HG02623 (cell line): ENCODE data around the gene CYP2A13.
"Not testable (repeated sequence)": the region's sequence is repeated elsewhere in the genome, so short reads cannot be mapped to it uniquely, and the experiment has no call there.

Experiments used
- ATAC-seq: cut with Tn5 transposase; IDR thresholded peaks from one replicate; pipeline ENCODE4 v1.9.1; 2021; ENCODE audit warnings: moderate library complexity; ENCODE audit not compliant: unreplicated experiment

Gene CYP2A13, protein sequence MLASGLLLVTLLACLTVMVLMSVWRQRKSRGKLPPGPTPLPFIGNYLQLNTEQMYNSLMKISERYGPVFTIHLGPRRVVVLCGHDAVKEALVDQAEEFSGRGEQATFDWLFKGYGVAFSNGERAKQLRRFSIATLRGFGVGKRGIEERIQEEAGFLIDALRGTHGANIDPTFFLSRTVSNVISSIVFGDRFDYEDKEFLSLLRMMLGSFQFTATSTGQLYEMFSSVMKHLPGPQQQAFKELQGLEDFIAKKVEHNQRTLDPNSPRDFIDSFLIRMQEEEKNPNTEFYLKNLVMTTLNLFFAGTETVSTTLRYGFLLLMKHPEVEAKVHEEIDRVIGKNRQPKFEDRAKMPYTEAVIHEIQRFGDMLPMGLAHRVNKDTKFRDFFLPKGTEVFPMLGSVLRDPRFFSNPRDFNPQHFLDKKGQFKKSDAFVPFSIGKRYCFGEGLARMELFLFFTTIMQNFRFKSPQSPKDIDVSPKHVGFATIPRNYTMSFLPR

DNA sequence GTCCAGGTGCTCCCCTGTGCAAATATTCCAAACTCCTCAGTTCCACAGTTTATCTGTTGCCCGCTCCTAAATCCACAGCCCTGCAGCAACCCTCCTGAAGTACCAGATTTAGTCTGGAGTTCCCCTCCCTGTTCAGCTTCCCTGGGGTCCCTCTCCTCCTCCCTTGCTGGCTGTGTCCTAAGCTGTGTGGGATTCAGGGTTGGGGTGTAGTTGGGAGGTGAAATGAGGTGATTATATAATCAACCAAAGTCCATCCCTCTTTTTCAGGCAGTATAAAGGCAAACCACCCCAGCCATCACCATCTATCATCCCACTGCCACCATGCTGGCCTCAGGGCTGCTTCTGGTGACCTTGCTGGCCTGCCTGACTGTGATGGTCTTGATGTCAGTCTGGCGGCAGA is at the start of gene CYP2A13:
TSS of gene CYP2A13 (plus strand) at position 301 of the 400 bp plus-strand sequence. CDS start at position 322, 21 bp downstream.
- ATAC-seq, result no peak

DNA sequence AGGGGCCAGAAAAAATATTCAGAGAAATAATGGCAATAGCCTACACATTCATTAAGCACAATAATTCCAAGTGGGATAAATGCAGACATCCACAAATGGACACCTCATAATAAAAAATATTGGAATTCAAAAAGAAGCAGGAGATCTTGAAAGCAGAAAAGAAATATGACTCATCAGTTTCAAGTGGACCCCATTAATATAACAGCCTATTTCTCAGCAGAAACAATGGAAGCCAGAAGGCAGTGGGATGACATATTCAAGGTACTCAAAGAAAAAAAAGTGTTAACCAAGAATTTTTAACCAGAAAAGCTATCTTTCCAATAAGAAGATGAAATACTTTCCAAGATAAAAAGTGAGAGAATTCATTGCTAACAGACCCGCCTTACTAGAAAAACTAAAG is 48.4 kb upstream of the CYP2A13 start:
- ATAC-seq, result no peak

DNA sequence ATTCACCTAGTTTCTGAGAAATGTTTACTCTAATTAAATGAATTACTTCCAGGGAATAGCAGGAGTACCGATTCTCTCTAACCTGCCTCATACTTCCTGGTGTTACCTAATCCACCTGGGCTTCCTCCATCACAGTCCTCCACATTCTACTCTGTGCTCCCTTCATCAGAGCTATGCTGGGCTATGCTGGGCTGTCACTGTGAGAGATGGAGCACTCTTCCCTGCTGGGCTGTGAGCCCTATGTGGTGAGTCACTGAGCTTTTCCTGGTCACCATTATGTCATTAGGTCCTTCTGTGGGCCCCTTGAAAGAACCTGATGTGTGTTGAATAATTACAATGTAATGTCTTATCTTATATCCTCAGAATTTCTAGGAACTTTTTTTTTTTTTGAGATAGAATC is 43.2 kb upstream of the CYP2A13 start:
- not testable (repeated sequence) for ATAC-seq

DNA sequence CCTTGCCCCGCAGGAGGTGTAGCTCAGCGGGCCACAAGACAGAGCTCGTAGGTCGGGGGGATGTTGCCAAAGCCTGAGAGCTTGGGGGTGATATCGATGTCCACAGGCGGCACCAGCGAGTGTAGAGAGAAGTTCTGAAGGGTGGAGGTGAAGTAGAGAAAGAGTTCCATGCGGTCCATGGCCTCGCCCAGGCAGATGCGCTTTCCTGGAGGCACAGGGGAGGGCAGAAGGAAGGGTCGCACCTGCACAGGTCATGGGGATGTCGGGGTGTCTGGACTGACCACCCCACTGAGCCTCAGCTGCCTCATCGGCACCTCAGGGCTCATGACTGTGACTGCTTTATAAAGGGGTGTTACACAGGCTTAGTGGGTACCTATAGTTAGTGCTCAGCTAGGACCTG is 37.8 kb upstream of the CYP2A13 start:
- ATAC-seq, result no peak

DNA sequence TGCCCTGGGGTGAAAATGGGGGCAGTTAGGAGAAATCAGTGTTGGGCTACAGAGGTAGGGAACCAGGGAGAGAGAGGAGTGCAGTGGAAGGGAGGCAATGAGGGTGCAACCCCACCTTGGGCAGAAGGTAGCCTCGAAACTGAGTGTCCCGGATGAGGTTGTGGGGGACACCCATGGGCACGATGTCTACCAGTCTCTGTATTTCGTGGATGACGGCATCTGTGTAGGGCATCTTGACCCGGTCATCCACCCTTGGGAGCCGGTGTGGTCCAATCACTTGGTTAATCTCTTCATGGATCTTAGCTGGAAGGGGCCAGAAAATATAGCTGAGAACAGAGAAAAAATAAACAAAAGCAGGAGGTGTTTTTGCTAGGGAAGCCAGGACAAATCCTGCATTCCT is 36.1 kb upstream of the CYP2A13 start:
- not testable (repeated sequence) for ATAC-seq

DNA sequence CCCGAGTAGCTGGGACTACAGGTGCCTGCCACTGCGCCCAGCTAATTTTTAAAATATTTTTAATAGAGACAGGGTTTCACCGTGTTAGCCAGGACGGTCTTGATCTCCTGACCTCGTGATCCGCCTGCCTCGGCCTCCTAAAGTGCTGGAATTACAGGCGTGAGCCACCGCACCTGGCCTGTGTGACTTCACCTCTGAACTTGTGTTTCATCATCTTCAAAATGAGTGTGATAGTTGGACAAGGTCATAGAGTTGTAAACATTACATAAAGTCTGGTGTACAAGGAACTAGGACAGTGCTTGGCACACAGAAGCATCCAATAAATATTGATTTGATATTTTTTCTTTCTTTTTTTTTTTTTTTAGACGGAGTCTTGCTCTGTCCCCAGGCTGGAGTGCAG is 34.9 kb upstream of the CYP2A13 start:
- not testable (repeated sequence) for ATAC-seq

DNA sequence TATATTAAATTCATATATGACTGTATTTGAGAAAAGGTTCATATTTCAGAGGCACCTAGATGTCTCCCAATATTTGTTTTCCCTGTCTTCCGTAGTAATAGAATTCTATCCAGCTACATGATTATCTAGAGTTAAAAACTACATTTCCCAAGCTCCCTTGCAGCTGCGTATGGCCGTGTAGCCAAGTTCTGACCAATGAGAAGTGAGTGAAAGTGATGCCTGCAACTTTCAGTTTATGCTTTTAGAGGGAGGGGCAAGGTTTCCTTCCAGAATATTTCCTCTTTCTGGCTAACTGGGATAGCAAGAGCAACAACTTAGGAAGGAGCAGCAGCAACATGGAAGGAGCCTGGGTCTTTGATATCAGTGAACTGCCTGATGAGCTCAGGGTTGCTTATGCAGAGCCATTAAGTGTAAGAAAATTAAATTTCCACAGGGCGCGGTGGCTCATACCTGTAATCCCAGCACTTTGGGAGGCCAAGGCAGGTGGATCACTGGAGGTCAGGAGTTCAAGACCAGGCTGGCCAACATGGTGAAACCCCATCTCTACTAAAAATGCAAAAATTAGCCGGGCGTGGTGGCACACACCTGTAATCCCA is 23.2 kb upstream of the CYP2A13 start:
- ATAC-seq, result no peak

DNA sequence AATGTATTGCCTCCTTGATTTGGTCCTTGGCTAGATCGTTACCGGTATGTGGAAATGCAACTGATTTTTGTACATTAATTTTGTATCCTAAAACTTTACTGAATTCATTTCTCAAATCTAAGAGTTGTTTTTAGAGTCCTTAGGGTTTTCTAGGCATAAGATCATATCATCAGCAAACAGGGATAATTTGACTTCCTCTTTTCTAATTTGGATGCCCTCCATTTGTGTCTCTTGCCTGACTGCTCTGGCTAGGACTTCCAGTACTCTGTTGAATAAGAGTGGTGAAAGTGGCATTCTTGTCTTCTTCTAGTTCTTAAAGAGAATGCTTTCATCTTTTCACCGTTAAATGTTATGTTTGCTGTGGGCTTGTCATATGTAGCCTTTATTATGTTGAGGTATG is 12.0 kb upstream of the CYP2A13 start:
- ATAC-seq, result no peak

DNA sequence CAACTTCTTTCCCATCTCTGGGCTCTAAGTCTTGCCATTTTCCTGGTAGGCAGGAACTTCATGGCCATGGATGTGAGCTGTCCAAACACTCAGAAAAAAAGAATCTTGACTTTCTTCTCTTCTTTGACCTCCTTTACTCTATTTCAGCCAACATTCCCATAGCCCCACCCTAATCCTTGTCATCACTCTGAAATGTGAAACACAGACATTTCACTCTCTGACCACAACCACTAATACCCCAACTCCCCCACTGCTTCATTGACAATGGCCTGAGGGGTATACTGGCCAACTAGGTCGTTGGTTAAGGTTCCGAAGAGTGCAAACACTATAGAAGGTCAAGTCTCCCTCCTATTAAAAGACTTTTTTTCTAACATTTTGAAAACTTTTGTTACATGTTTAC is 4.7 kb upstream of the CYP2A13 start:
- no peak for ATAC-seq

DNA sequence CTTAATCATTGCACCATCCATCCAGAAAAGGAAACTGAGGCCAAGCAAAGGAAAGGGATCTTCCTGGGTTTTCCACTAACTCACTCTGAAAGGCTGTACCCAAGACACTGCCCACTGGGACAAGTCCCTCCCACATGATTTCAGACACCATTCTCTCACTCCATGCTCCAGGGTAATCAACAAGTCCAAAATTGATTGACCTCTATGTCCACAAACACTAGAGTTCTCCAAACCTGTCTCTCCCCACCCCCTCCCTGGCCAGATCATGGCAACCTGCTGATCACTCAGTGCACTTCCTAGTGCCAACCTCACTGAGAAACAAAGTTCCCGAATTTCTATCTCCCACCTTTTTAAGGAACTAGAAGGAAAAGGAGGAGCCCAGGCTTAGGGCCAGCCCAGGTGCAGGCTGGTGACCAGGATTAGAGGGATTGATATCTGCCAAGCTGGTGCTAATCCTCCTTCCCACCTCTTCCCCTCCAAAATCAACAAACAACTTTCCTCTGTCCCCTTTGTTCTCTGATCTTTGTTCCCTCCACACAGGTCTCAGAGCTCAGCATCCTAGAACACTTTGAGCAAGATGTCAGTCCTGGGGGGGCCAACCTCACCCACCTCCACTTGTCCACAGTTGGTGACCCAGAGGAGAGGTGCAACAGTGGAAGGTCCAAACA is 2.4 kb upstream of the CYP2A13 start:
- no peak for ATAC-seq

DNA sequence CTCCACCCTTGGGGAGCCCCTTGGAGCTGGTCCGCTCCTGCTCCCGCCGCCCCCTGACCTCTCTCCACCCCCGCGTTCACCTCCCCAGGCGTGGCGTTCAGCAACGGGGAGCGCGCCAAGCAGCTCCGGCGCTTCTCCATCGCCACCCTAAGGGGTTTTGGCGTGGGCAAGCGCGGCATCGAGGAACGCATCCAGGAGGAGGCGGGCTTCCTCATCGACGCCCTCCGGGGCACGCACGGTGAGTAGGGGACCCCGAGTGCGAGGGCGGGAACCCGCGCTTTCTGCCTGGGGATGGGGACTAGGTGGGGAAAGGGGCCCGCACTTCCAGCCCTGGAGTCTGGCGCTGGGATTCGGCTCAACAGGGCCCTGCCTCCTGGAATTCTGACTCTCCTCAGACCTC is 1.7 kb downstream of the CYP2A13 start:
- ATAC-seq, result no peak

DNA sequence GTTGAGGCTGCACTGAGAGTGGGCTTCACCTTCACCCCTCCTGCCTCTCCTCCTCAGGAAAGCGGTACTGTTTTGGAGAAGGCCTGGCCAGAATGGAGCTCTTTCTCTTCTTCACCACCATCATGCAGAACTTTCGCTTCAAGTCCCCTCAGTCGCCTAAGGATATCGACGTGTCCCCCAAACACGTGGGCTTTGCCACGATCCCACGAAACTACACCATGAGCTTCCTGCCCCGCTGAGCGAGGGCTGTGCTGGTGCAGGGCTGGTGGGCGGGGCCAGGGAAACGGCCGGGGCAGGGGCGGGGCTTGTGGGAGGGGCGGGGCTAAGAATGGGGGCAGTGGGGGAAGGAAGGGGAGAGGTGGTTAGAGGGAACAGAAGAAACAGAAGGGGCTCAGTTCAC is 7.5 kb downstream of the CYP2A13 start:
- ATAC-seq, result no peak

DNA sequence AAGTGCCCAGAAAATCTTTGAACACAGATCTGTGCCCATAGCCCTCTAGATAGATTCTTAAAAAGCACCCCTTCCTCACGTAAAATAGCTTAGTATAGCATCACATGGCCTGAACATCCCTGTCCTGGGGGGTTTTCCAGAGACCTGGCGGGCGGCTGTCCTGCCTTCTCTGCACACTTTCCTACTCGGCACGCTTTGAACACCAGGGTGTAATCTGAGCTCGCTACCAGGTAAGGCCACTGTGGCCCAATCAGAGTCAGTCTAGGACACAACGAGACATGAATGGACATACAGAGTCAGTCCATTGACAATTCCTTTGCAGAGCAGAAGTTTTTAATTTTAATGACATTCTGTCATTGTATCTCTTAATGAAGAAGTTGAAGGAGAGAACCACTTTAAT is 8.1 kb downstream of the CYP2A13 start:
- ATAC-seq, result no peak

DNA sequence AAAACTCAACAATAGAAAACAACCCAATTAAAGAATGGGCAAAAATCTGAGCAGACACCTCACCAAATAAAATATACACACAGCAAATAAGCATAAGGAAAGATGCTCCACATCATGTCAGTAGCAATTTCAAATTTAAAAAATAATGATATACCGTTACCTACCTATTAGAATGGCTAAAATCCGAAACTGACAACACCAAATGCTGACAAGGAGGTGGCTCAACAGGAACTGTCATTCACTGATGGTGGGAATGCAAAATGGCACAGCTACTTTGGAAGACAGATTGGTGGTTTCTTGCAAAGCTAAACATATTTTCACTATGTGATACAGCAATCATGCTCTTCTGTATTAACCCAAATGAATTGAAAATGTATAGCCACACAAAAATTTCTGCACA is 9.1 kb downstream of the CYP2A13 start:
- no peak for ATAC-seq

DNA sequence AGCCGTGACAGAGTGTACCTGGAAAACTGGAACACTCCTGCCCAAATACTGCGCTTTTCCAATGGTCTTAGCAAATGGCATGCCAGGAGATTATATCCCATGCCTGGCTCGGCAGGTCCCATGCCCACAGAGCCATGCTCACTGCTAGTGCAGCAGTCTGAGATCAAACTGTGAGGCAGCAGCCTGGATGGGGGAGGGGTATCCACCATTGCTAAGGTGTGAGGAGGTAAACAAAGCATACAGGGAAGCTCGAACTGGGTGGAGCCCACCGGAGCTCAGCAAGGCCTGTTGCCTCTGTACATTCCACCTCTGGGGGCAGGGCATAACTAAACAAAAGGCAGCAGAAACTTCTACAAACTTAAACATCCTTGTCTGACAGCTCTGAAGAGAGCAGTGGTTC is 10.5 kb downstream of the CYP2A13 start:
- ATAC-seq, result no peak

DNA sequence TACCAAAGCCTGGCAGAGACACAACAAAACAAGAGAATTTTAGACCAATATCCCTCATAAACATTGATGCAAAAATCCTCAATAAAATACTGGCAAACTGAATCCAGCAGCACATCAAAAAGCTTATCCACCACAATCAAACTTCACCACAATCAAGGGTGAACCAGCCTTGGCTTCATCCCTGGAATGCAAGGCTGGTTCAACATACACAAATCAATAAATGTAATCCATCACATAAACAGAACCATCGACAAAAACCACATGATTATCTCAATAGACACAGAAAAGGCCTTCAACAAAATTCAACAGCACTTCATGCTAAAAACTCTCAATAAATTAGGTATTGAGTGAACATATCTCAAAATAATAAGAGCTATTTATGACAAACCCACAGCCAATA is 14.0 kb downstream of the CYP2A13 start:
- ATAC-seq, result not testable (repeated sequence)

DNA sequence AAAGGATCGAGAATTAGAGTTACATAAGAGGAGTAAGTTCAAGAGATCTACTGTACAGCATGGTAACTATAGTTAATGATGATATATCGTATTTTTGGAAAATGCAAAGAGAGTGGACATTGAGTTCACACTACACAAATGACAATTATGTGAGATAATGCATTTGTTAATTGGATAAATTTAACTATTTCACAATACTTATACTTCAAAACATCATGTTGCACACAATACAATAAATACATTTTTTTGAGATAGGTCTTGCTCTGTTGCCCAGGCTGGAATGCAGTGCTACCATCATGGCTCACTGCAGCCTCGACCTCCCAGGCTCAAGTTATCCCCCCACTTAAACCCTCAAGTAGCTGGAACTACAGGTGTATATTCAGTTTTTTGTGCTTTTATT is 17.9 kb downstream of the CYP2A13 start:
- no peak for ATAC-seq

DNA sequence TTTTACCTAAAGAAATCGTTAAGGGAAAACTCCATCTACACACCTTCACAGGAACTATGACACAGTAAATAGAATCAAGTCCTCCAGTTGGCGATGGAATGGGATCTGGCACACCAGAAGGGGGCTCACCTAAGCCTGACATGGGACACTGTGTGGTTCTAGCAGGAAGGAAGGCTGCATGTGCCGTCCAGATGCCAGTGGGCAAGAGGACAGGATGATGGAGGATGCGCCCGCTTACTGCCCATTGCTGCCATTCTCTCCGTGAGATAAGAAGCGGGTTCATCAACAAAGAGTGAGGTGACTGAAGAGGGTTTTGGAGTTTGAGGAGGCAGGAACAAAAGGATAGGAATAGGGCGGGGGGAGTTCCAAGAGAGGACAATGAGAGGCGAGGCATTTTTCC is 23.0 kb downstream of the CYP2A13 start:
- ATAC-seq, result no peak

DNA sequence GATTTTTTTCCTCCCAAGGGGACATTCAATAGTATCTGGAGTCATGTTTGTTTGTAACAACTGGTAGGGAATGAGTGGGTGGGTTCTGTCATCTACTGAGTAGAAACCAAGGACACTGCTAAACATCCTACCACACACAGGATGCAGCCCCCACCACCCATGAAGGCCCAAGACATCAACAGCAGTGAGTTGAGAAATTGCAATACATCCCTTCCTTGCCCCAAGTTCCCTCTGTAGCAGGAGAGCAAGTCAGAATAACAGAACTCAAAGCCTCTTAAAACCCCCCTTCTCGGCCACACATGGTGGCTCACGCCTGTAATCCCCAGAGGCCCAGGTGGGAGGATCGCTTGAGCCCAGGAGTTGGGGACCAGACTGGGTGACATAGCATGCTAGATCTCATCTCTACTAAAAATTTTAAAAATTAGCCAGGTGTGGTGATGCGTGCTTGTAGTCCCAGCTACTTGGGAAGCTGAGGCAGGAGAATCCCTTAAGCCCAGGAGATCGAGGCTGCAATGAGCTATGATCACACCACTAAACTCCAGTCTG is 23.6 kb downstream of the CYP2A13 start:
- ATAC-seq, result no peak

DNA sequence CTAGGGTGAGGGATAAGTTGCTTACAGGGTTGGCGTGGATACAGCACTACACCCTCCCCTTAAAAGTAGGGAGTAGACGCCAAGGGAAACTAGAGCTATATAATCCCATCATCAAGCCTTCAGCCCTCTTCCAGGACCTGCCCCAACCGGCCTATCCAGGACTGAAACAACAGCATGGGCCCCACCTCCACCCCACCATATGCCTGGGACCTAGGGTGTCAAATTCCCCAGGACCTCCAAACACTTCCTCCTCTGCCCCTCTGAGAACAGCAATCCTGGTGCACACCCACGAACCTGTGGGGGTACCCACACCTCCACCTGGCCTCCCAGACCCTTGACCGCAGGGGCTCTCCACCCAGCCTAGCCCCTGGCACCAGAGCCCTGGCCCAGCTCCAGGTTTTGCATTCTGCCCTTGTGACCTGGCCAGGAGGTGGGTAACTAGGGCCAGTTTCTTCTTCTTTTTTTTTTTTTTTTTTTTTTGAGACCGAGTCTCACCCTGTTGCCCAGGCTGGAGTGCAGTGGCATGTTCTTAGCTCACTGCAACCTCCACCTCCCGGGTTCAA is 24.6 kb downstream of the CYP2A13 start:
- ATAC-seq, result no peak

DNA sequence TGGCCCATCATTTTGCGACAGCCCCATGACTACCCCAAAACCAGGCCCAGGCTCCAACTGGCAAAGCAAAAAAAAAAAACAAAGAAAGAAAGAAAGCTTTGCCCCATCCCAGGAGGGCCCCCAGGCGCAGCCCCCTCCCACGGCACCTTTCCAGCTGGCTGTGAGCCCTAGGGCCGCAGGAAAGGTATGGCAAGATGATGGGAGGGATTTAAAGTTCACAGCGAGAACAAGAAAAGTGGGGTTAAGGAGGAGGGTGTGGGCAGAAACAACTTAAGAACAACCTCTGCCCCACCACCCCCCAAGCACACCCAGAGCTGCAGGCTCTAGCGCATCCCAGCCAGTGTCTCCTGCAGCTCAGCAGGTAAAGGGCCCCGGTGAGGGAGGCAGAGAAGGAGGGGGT is 25.9 kb downstream of the CYP2A13 start, which contains the start of gene CYP2F1:
TSS of gene CYP2F1 (plus strand) at position 301 of the 400 bp plus-strand sequence. CDS start 1,757 bp downstream, outside the sequence.
- ATAC-seq, result no peak
